Effector CD4-positive, alpha-beta T cell (primary cell): ENCODE results near the gene FAM3C.
"Not testable (repeated sequence)": the region's sequence is repeated elsewhere in the genome, so short reads cannot be mapped to it uniquely, and the experiment has no call there.

Experiments used
- DNase-seq: peaks from one replicate; pipeline ENCODE4 v3.0.0-alpha.2; 2020

Gene FAM3C

DNA sequence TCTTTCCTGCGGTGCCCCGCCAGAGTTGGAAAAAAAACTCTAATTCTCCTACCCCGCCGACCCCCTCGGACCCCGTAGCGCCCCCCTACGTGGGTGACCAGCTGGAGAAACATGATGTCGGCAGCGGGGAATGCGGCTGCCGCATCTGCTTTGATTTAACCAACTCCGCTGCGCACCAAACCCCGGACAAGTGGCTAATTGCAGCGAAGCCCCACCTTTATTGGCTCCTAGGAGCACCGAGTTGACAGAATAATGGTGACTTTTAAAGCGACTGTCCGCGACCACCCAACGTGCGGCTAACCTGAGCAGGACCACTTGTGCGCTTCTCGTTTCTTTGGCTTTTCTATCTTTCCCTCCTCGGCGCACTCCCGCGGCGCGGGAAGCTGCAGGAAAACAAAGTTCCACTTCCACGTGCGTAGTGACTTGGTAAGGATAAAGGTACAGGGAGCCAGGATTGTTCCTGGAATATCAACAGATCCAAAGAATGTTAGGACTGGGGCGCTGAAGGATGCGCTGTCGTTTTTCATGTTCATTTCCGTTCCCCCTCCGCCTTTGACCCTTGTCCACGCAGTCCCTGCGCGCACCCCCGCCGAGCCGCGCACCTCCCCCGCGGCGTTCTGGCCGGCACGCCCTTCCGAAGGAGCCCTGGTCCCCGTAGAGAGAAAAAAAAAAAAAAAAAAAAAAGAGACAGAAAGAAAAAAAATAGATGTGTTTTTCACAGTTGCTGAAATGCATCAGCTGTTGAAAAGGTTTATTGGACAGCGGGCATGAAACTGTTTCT lies 65.9 kb downstream of the FAM3C start:
- DNase-seq, result no peak

- DNase-seq, result no peak
Measured at GRCh38 chr7:121329191-121330052, 66.7 kb downstream of the FAM3C start.

- DNase-seq, result no peak
Measured at GRCh38 chr7:121328508-121329190, 67.5 kb downstream of the FAM3C start, which contains the start of gene WNT16. TSS of gene WNT16 (plus strand) at chr7:121329000. CDS start at chr7:121329293, 293 bp downstream.

DNA sequence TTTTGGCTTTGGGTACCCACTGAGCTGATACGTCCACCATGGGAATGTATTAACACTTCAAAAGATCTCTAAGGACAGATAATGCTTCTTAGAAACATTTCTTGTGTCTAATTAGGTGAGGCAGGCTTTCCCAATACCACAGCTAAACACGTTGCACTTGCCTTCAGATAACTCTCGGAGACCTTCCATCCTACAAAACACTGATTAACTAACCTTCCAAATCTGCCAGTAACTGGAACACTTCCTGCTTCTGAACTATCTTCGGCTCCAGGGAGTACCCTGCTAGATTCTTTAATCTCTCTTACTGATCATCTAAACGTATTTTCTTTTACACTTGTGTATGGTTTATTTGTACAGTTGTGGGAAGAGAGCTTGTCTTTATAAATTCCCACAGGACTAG lies 68.4 kb downstream of the FAM3C start:
- DNase-seq, result no peak

GRCh38 chr7:121323515-121324302 lies 72.4 kb downstream of the FAM3C start:
- DNase-seq, result no peak

DNA sequence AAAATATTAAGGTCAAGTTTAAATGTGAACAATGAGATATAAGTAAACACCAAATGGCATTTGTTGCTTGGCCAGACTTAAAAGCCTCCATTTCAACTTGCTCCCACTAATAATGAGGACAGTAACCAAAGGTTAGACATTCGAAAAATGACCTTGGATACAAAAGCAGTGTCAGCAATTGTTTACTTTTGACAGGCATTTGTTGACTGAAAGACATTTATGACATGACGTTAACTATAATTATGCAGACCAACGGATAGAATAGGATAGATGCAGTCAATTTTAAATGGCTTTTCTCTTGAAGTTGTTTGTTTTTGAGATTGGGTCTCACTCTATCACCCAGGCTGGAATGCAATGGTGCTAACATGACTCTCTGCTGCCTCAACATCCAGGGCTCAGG lies 73.6 kb downstream of the FAM3C start:
- no peak for DNase-seq

DNA sequence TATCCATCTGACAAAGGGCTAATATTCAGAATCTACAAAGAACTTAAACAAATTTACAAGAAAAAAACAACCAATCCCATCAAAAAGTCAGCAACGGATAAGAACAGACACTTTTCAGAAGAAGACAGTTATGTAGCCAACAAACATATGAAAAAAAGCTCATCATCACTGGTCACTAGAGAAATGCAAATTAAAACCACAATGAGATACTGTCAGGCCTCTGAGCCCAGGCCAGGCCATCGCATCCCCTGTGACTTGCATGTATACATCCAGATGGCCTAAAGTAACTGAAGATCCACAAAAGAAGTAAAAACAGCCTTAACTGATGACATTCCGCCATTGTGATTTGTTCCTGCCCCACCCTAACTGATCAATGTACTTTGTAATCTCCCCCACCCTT lies 80.9 kb downstream of the FAM3C start:
- not testable (repeated sequence) for DNase-seq

DNA sequence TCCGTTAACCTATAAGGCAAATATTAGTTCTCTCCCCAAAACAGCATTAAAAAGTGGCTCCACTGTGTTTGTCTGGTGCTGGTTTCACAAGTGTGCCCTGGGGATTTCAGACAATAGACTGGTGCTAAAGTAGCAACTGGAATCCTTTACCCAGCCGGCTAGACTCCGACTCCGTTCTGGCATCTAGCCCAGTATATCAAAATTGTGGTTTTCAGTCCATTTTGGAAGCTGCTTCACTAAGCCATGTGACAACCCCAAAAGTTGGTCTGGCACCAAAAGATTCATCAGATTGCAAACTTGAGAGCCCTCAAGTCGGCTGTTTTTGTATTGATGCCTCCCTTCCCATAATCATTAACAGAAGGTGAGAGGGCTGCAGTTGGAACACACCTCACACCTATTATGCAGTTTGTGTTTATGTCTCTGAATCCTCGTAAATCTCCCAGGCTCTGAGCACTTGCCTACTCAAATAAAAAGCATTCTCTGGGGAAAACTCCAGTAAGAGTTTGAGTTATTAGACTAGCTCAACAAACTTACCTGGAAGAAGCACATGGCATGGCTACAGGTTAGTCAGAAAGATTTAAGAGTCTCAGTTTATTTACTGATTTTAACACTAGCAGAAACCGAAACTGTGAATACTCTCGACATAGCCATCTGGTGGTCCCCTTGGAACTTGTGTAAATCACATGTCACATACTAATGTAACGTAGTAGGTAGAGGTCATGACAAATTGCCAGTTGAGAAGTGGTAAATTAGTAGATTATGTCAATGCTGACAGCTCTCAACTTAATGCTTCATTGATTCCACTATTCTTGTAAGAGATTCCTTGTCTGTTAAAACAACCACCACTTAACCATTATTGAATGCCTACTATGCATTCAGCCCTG lies 82.1 kb downstream of the FAM3C start:
- no peak for DNase-seq

- DNase-seq, result no peak
Measured at GRCh38 chr7:121313220-121313792, 82.8 kb downstream of the FAM3C start.

GRCh38 chr7:121307021-121307574 lies 89.0 kb downstream of the FAM3C start:
- DNase-seq, result no peak

- no peak for DNase-seq
Measured at GRCh38 chr7:121306565-121306964, 89.5 kb downstream of the FAM3C start.

DNA sequence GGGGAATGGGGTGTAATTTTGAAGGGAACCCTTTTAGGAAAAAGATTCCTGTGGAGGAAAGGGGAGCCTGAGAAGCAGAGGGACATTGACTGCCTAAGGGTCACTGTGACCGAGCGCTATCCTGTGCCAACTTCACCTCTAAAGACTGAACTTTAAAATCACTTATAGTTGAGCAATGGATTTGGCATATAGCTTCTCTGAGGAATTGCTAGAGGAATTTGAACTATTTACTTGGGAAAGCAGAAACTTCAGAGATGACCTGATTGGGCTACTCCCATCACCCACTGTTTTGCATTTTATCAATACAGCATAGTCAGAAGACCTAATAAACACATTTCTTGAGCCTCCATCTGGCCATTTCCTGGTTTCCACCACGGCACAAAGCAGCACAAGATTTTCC lies 91.0 kb downstream of the FAM3C start:
- no peak for DNase-seq

GRCh38 chr7:121304102-121304658 lies 91.9 kb downstream of the FAM3C start:
- DNase-seq, result no peak

GRCh38 chr7:121303422-121304101 lies 92.5 kb downstream of the FAM3C start:
- DNase-seq, result no peak

DNA sequence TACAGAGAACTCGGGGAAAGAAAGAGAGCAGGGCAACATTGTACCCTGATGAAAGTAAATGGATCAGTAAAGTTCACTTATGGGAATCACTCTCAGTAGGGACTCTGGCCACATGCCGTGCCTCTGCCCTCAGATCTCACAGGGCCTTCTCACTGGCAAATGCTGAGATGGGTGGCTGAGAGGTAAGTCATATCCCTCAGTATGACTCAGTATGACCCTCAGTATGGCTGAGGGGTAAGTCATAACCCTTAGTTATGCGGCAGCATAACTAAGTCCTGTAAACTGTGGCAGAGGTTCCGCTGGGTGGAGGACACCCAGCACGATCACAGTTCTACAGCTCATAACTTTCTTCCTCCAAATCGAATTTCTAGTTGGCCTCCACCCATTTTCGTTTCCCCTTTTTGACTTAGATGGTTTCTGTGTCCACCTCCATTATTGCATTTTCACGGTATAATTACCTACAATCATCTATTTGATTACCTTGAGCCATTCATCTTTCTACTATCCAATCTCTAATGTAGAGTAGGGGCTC lies 93.8 kb downstream of the FAM3C start:
- DNase-seq, result no peak

DNA sequence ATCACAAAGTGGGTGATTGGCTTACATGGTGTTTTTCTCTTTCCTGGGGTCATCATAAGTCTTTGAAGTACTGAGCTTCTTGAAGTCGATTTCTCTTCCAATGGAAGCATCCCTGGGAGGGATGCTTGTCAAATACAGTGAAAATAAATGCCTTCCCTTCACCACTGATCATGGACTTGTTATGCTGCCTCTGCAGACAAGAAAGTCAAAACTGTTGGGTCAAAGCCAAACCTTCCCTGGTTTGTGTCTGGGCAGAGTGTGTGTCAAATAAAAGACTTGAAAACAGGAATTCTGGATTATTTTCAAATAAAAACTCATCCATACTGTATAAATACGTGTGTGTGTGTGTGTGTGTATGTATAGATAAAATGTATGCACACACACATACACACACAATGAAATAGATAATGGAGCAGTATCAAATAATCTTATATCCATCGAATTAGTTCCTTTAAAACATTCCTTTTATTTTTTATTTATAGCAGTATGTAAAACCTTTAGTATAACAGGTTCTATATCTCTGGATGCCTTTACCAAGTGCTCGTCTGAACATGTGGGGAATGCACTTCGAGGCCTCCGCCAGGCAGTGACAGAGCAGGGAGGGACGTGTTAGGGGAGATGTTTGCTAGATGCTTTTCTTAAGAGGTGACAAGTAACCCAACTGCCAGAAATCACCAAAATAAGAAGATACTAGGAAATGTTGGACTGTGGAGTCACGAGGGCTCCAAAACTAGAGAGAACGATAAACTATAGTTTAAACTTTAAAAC lies 94.5 kb downstream of the FAM3C start:
- DNase-seq, result no peak

GRCh38 chr7:121300685-121301420 lies 95.3 kb downstream of the FAM3C start:
- no peak for DNase-seq
